ENCODE results near the gene RERE.
"Not testable (repeated sequence)": the region's sequence is repeated elsewhere in the genome, so short reads cannot be mapped to it uniquely, and the experiment has no call there.

RERE gene

GRCh38 chr1:8464377-8464776 lies 353.1 kb downstream of the RERE start:
- DNase-seq, result no peak

GRCh38 chr1:8463144-8463927 lies 354.1 kb downstream of the RERE start:
- DNase-seq, result peak; percentile 61

- DNase-seq, result no peak
These were observed 355.0 kb downstream of the RERE start for GRCh38 chr1:8462371-8462892.

GRCh38 chr1:8461351-8462110 lies 355.9 kb downstream of the RERE start:
- DNase-seq, result no peak

- DNase-seq, result no peak
These were observed 356.7 kb downstream of the RERE start for GRCh38 chr1:8460784-8461183.

DNA sequence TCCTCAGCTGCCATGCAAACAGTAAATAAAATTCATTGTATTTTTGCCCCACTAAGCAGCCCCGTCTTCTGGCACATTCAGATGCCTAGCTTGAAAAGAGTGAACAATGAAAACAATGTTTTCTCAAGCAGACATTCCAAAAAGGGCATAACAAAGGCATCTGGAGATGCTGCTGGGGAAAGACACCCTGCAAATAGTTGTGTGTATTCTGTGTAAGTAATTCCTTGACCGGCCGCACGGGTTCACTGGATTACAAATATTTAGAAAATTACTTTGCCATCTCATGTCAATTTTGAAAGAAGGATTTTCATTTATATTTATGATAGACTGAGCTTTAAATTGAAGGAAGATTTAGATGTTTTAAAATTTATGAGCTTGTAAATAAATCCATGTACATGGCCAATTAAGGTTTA lies 357.3 kb downstream of the RERE start:
- no peak for DNase-seq

GRCh38 chr1:8458607-8459006 lies 358.8 kb downstream of the RERE start:
- no peak for DNase-seq

GRCh38 chr1:8457760-8458381 lies 359.6 kb downstream of the RERE start:
- DNase-seq, result no peak

DNA sequence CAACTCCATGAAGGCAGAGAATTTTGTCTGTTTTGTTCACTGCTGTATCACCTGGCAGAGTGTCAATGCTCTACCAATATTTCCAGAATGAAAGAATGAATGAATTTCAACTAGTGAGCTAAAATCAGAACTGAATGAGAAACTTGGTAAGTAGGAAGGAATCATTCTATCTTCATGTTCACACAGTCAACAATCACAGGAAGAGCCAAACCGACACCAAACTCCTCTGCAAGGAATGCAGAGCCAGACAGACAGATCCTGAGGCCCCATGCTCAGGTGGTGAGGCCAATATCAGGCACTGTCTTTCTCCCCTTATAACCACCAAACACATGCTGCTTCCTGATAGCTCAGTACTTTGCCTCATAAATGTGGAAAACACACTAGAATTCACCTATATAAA lies 360.4 kb downstream of the RERE start:
- no peak for DNase-seq

DNA sequence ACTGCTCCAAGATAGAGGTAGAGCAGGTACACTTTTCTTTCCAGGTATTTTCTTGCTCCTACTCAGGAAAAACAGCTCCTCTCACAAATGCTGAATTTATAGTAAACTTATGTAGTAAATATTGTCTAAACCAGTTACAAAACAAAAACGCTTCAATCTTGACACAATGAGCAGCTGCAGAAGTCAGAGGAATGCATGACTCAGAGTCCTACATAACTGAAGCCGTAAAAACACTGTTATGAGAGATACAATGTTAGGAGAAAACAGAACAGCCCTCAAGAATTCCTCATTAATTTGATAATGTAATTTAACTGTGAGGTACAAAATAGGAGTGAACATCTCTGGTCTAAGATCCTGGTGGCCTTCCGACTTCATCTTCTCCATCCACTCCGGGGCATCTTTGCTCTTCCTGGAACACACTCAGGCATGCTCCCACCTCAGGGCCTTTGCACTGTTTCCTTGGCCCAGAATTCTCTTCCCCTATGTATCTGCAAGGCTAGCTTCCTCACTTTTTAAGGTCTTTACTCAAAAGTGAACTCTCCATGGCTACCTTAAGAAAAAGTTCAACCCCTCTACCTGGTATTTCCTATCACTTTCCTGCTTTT lies 361.0 kb downstream of the RERE start:
- no peak for DNase-seq

- no peak for DNase-seq
These were observed 361.6 kb downstream of the RERE start for GRCh38 chr1:8455700-8456307.

GRCh38 chr1:8450312-8450711 lies 367.1 kb downstream of the RERE start:
- DNase-seq, result no peak

DNA sequence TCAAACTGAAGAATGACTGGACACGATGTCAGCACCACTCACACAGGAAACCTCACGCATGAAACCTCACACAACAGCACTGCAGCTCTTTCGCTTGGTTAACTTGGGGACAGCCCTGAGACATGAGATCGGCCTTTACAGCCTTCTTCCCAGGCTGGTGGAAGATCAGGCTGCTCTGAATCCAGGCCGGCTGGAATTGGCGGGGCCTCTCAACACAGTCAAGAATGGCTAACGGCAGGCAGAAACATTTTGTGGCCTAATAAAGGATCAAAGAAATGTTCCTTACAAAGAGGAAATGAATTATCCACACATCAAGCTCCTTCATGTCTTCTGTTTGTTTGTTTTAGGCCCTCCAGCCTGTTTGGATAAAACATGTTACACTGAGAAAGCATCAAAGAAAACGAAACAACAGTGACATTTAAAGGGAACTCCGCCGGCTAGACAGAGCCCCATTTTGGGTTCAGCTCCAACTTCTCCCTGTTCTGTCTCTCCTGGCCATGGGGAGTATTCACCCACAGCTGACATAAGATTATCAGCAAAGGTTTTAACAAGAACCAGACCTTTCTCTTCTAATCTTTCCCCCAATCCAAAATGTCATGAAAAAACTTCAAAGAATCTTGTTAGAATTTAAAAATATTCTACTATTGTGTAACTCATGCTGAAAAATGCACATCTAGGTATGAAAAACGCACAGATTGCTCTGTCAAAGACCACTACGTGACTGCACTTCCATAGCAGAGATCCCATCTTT lies 368.4 kb downstream of the RERE start:
- no peak for DNase-seq

- not testable (repeated sequence) for DNase-seq
These were observed 368.9 kb downstream of the RERE start for GRCh38 chr1:8448505-8448904.

DNA sequence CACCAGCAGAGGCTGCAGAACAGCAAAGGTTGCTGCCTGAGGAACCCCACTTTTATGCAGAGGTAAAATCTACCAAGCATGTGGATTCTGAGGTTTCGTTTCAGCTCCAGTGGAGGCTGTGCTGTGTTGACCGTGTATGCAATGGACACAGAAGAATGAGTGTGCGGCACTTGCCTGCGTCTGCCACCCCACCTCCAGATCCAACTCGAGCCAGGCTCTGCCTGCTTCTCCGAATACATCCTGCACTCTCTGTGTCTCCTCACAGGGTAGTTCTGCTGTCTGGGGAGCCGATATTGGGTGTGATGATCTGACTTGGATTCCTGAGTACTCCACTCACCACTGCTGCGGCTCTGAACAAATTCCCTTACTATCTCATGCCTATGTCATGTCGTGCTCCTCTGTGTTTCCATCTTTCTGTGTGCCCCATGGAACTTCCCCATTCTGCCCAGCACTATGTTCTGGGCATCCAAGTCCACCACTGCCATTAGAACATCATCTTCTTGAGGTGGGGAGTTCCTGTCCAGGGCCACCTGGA lies 369.8 kb downstream of the RERE start:
- no peak for DNase-seq

GRCh38 chr1:8446119-8446518 lies 371.3 kb downstream of the RERE start:
- DNase-seq, result not testable (repeated sequence)

GRCh38 chr1:8443558-8444194 lies 373.8 kb downstream of the RERE start:
- no peak for DNase-seq

GRCh38 chr1:8441426-8441825 lies 376.0 kb downstream of the RERE start:
- no peak for DNase-seq

GRCh38 chr1:8439015-8439702 lies 378.3 kb downstream of the RERE start:
- DNase-seq, result no peak

- DNase-seq, result no peak
These were observed 379.0 kb downstream of the RERE start for GRCh38 chr1:8438489-8438888.

DNA sequence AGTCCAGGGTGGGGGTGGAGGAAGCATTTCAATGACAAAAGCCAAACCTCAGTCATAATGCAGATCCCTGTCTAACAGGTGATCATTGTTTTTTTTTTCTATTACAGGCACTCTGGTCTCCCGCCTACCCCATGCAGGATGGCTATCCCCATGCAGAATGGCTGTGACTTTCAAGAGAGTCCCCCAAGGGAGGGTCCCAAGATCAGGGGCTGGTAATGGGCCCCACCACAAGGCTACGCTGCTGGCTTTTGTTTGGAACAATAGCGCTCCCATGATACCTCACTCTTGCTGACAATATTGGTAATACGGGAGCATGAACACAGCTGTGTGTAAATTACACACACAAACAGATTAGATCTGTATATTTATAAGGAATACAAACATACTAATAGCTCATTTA lies 380.1 kb downstream of the RERE start:
- no peak for DNase-seq

Data from CD4-positive, alpha-beta T cell treated with Interleukin-6 for 4 hours (primary cell).